ENCODE data around the gene ZNF516. TPM values are rescaled to one million over a fixed set of nuclear protein-coding genes. Genes with fewer than 3 reads are reported as not detected.
A peak's percentile ranks its signal among the peaks of the same experiment; 100 is the strongest.

Gene ZNF516
- total RNA-seq, 1 experiment from 2014 or later, result 22.6 TPM

GRCh38 chr18:76412818-76413565 lies 82.0 kb downstream of the ZNF516 start:
- Mint-ChIP-seq H3K27me3 (ENCODE audit: low read depth) (no peaks in the 10 kb centered on the region), H3K4me1 (peaks cover 6 to 14% of the 10 kb centered on the region in 2 experiments; a peak in 3 of 4 replicates), H3K36me3 (ENCODE audit: insufficient read depth in 1 of 3, low read depth in 3 of 3) (peaks cover 6% of the 10 kb centered on the region in 3 experiments; a peak in 6 of 7 replicates), H3K4me3 (no peak overlapping the region; a peak in 1 of 5 replicates), H3K27ac (peak overlapping the region in 1 of 3 experiments; percentile 91; a peak in 1 of 7 replicates), H3K9me3 (peaks cover 0 to 6% of the 10 kb centered on the region in 2 experiments; a peak in 1 of 5 replicates)
- no peak for TF ChIP-seq CTCF (conservative IDR thresholded peaks at IDR 0.05)
- Histone ChIP-seq H4K91ac (ENCODE audit: insufficient read length, low read depth, low read length) (no peak overlapping the region), H3K4me2 (ENCODE audit: insufficient read depth, insufficient read length, low read length) (no peak overlapping the region), H3K79me1 (ENCODE audit: insufficient read depth, low read depth, low read length, poor library complexity, severe bottlenecking) (no peaks in the 10 kb centered on the region), H3K79me2 (ENCODE audit: insufficient read depth, low read length) (no peaks in the 10 kb centered on the region), H4K20me1 (ENCODE audit: control insufficient read depth, insufficient read depth, insufficient read length) (no peaks in the 10 kb centered on the region), H3K4me1 (ENCODE audit: insufficient read depth, low read length) (no peaks in the 10 kb centered on the region), H3K18ac (ENCODE audit: insufficient read length, low read depth, low read length) (no peak overlapping the region), H2BK5ac (ENCODE audit: insufficient read length, low read length) (no peak overlapping the region), H3K56ac (ENCODE audit: insufficient read length, low read depth, low read length) (no peak overlapping the region), H2BK15ac (ENCODE audit: low read depth, low read length) (no peak overlapping the region), H3T11ph (ENCODE audit: low read length) (no peak overlapping the region), H2AK5ac (ENCODE audit: insufficient read length, low read length) (no peak overlapping the region), H4K8ac (replicated peaks; ENCODE audit: insufficient read length, low read depth, low read length) (no peak overlapping the region), H3K4ac (ENCODE audit: low read depth, low read length) (no peak overlapping the region), H3K27me3 (ENCODE audit: insufficient read depth, low read length) (no peaks in the 10 kb centered on the region), H2BK20ac (ENCODE audit: low read depth, low read length, poor library complexity, severe bottlenecking) (no peak overlapping the region), H2BK12ac (ENCODE audit: insufficient read length, low read depth, low read length) (no peak overlapping the region), H3K27ac (ENCODE audit: insufficient read length, low read depth, low read length) (no peak overlapping the region), H3K14ac (ENCODE audit: insufficient read depth, low read length) (no peak overlapping the region), H2BK120ac (ENCODE audit: low read depth, low read length, poor library complexity, severe bottlenecking) (no peak overlapping the region), H4K5ac (ENCODE audit: insufficient read length, low read depth, low read length) (no peak overlapping the region), H3K23me2 (ENCODE audit: insufficient read length, low read depth, low read length, poor library complexity, severe bottlenecking) (no peaks in the 10 kb centered on the region), H3K9ac (ENCODE audit: extremely low read depth, insufficient read length, low read length) (no peak overlapping the region), H2AFZ (ENCODE audit: low read length) (no peak overlapping the region), H3K9me3 (ENCODE audit: control insufficient read depth, low read depth, low read length) (no peaks in the 10 kb centered on the region), H3K23ac (ENCODE audit: insufficient read length, low read depth, low read length) (no peak overlapping the region)
- WGBS (ENCODE audit: extremely low coverage, insufficient read length, low lambda C conversion rate), result no CpG with 5 or more reads among the region's 19 CpGs
- no peak for DNase-seq

Measured in H9 (cell line).